ENCODE measurements around the gene SCP2.
A peak's percentile ranks its signal among the peaks of the same experiment; 100 is the strongest.

Gene SCP2

DNA sequence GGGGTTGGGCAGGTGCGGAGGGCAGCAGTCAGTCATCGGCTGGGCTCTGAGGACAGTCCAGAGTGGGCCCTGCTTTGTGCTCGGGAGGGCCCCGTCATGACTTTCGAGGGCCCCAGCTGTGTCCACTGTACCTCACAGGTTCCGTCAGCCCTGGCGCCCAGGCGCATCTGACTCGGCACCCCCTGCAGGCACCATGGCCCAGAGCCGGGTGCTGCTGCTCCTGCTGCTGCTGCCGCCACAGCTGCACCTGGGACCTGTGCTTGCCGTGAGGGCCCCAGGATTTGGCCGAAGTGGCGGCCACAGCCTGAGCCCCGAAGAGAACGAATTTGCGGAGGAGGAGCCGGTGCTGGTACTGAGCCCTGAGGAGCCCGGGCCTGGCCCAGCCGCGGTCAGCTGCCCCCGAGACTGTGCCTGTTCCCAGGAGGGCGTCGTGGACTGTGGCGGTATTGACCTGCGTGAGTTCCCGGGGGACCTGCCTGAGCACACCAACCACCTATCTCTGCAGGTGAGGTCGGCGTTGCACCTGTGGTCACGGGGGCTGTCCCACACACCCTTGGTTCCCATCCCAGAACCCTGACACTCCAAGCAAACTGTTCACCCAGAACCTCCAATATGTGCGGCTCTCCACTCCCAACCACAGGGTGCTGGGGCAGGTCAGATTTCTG is 142.7 kb downstream of the SCP2 start:
- DNase-seq, result no peak

DNA sequence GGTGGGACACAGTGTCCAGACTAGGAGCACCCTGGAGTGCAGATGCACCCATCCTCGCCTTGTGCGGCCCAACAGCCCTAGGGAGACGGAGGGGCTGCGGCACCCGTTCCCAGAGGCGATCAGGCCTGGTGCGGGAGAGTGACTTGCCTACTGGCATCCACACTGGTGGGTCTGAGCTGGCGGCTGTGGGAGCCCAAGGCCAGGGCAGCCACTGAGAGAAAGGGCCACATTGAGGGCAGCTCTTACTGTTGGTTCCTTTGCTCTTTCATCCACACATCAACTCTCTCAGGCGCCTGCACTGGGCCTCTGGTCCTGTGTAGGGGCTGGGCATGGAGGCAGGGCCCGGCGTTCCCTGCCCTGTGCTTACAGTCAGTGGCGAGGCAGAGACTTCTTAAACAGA is 143.5 kb downstream of the SCP2 start:
- DNase-seq, result no peak

DNA sequence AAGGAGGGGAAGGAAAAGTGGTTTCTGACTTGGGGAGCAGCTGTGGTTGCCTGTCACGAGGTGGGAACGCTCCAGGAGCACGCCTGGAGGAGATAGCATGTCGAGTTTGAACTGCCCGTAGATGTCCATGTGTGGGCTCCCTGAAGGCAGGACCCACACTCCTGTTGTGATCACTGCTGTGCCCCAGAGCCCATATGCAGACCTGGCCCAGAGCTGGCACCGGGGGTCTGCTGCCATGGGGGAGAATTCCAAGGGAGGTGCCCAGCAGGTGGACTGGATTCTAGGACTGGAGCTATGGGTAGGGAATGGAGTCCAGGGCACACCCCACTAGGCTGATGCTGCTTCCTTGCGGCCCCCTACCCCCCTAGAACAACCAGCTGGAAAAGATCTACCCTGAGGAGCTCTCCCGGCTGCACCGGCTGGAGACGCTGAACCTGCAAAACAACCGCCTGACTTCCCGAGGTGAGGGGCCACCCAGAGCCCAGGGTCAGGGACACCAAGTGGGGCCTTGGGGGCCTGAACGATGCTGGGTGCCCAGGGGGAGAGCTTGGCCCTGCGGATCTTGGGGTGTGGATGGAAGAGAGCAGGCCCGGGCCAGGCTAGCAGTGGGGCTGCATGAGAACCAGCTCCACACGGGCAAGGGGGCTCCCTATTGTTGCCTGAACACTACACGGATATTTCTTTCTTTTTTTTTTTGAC is 144.2 kb downstream of the SCP2 start:
- DNase-seq, result no peak

DNA sequence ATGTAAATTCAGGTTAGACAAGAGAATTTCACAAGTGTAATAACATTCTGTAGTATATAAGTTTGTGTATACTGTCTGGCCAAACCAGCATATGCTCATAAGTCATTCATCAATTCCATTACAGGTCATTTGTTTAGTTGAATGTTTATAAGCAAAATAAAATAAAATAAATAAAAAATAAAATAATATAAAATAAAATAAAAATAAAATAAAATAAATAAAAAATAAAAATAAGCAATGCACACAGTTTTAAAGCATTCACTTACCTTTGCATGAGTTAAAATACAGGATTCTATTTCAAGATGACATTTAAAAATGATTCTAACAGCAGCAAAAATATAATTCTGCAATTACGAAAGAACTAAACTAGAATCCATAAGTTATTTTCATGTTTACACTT is 144.8 kb downstream of the SCP2 start:
- DNase-seq, result no peak

DNA sequence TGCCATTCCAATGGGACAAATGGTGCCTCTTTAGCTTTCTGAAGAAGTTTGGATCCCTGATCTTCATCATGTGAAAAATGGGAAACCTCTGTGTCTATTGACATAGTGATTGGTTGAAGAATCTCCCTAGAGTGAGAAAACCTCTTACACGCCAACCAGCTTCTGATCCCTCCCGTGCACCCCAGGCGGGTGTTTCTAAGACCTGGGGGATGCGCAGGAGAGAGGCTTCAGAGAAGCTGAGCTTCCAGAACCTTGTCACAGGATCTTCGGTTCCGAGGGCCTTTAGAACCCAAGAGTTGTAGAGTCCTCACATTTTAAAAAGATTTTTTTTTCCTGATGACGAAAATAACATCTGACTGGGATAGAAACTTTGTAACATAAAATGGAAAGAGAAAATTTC is 146.2 kb downstream of the SCP2 start:
- DNase-seq, result no peak

DNA sequence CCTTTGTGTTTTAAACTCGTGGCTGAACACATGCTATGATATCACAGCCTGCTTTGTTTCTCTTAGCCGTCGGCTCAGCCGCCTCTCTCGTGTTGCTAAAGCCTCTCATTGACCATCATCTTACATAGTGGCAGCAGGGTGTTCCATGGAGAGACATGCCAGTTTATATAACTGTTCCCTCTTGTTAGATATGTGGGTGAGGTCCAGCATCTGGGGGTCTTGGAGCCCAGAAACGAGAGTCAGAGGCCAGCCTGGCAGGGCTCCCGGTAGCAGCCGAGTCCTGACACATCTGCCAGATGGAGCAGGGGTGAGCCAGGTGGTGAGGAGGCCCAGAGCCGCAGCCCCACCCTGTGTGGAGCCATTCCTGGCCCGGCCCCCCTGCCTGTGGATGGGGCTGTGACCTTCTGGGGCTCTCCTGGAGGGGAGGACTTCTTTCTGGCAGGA is 146.8 kb downstream of the SCP2 start:
- DNase-seq, result no peak

DNA sequence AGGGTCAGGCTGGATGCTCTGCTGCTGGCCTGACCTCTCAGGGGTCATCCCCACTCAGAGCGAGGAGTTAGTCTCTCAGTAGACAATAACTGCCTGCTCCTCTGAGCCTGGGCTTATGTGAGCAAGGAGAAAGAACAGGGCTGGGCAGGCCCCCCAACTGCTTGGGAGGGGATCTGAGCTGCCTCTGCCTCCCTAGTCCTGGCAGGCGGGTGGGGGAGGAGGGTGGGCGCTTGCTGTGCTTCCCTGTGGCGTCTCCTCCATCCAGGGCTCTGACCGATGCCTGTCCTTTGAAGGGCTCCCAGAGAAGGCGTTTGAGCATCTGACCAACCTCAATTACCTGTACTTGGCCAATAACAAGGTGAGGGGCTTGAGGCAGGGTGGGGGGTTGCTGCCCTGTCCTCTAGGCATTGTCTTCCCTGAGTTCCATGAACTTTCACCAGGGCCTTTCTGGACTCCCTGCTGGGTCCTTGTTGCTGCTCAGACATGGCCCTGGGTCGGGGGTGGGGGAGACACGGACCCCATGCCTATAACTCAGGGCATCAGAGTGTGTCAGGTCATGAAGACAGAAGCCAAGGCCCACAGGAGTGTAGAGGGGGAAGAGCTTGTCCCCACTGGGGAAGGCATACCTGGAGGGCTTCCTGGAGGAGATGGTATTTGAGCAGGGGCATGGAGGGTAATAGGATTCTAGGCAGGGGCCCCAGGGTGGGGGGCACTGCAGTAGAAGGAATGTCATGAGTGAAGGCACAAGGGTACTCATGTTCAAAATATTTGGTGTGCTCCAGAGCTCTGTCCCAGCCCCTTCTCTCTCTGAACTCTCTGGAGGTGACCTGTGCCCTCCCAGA is 147.5 kb downstream of the SCP2 start:
- DNase-seq, result no peak

DNA sequence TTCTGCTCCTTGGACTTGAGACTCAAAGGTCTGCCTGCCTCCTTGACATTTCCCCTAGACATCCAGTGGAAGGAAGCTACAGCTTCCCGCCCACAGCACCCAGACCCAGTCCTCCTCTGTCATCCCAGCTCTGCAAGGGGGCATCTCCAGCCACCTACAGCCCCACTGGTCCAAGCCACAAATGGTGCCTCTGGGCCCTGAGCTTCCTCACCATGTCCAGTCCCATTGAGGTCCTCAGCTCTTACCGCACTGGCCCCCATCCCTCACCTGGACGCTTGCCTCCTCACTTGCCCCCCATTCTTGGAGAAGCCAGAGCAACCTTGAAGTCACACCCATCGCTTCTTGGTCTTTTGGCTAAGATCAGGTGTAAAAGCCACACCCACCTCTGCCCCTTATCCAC is 148.1 kb downstream of the SCP2 start:
- DNase-seq, result no peak

DNA sequence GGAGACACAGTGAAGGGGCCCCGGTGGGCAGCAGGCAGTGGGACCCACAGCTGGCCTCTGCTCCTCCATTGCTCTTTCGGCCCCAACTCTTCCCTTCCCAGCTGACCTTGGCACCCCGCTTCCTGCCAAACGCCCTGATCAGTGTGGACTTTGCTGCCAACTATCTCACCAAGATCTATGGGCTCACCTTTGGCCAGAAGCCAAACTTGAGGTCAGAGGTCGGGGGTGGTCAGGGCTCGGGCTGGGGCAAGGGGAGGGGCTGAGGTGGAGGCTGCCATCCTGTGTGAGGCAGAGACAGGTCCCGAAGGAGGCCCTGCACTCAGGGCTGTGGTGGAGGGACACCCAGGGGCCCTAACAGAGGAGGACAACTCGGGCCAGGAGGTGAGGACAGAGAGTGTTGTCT is 148.7 kb downstream of the SCP2 start:
- DNase-seq, result no peak

DNA sequence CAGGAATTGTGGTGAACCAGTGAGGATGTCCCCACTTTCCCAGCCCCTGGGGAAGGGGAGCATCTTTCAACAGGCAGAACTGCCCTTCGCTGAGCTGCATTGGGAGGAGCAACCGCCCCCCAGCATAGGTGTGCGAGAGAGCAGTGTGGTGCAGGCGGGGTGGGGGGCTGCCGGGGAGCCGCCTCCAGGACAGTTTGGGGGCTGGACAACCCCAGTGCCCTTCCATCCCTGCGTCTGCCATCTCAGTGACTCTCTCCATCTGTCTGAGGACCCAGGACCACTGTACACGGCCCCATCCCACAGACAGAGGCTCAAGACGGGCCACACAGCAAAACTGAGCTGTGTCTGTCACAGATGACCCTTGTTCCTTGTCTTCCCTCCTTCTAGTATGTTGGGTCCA is 149.1 kb downstream of the SCP2 start:
- DNase-seq, result no peak

DNA sequence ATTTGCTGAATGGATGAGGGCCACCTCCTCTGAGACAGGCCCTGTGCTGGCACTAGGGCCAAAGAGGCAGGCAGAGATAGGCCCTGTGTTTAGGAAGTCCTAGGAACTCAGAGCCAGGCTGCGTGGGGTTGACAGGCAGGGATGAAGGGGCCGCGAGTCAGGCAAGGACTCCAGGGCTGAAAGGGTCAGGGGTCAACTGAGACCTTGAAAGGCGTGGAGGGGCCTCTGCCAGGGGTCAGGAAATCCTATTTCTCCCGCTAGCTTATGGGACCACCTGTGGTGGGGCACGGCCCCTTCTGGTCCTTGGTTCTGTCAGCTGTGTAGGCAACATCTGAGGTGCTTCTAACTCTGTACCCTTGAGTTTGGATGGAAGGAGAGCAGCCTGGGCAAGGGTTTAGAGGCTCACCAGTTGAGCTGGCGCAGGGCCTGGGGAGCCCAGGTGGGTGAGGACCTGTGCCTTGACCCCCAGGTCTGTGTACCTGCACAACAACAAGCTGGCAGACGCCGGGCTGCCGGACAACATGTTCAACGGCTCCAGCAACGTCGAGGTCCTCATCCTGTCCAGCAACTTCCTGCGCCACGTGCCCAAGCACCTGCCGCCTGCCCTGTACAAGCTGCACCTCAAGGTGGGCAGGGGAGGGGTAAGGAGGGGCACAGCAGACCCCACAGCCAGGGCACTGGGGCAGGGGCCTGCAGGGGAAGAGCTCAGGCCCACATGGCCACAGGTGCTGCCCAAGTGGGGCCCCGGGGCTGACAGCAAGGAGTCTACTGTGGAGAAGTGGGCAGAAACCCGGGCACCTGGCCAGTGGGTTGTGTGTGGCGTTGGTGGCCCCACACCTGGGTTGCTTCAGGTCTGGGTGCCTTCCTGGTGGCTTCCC is 149.9 kb downstream of the SCP2 start:
- DNase-seq, result no peak

DNA sequence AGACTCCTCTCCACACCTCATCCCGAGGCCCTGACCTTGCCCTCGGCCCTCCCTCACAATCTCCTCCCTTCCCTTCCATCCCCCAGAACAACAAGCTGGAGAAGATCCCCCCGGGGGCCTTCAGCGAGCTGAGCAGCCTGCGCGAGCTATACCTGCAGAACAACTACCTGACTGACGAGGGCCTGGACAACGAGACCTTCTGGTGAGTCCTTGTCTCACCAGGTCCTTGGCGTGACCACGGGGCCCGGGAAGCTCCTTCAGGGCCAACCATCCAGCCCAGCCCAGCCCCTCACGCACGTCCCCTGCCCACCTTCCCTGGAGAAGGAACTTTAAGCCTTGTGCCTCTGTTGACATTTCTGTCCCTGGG is 150.5 kb downstream of the SCP2 start:
- no peak for DNase-seq

DNA sequence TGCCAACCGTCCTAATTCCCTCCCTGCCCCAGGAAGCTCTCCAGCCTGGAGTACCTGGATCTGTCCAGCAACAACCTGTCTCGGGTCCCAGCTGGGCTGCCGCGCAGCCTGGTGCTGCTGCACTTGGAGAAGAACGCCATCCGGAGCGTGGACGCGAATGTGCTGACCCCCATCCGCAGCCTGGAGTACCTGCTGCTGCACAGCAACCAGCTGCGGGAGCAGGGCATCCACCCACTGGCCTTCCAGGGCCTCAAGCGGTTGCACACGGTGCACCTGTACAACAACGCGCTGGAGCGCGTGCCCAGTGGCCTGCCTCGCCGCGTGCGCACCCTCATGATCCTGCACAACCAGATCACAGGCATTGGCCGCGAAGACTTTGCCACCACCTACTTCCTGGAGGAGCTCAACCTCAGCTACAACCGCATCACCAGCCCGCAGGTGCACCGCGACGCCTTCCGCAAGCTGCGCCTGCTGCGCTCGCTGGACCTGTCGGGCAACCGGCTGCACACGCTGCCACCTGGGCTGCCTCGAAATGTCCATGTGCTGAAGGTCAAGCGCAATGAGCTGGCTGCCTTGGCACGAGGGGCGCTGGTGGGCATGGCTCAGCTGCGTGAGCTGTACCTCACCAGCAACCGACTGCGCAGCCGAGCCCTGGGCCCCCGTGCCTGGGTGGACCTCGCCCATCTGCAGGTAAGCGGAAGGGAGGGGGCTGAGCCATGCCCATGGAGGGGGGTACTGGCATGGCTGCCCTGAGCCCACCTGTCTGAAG is 151.4 kb downstream of the SCP2 start:
- DNase-seq, result no peak

DNA sequence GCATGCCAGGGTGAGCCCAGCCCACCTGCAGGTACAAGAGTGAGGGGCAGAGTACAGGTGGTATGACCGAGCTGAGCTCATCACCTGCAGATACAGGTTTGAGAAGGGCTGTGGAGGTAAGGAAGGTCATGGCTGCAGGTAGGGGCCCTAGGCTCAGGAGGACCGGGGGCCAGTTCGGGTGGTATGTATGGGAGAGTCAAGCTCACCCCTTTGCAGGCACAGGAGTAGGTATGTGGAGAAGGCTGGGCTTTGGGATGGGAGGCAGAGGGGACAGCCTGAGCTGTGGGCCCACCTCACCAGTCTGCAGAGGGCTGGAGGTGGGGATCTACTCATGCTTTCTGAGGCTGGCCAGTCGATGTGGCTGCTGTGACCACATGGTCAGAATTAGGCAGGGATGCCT is 152.2 kb downstream of the SCP2 start:
- DNase-seq, result no peak

DNA sequence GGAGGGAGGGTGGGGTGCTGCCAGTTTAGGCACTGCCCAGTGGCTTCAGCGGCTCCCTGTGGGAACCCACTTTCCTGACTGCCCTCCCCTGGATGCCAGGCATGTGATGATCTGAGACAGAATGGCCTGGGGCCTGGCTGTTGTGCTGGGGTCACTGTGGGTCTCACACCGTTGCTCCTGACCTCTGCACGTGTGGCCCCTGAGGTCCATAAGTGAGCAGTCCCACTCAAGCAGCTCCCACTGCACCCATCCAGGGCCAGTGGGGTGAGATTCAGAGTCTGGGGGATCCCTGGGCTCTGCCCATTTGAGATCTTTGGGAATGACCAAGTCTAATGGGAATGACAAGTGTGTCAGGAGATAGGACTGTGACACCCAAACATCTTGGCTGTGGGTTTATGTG is 153.0 kb downstream of the SCP2 start:
- no peak for DNase-seq

DNA sequence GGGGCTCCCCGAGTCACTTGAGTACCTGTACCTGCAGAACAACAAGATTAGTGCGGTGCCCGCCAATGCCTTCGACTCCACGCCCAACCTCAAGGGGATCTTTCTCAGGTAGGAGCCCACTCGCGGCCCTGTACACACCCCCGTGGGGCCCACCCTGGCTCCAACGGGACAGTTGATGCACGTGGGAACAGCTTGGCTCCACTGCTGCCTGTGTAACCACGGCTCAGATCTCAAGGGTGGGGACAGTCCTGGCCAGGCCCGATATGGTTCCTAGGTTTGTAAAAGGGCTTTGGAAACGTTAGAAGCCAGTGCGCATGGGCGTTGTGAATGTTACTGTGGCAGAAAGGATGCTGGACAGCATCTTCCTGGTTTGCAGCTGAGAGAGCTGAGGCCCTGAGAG is 153.7 kb downstream of the SCP2 start:
- no peak for DNase-seq

DNA sequence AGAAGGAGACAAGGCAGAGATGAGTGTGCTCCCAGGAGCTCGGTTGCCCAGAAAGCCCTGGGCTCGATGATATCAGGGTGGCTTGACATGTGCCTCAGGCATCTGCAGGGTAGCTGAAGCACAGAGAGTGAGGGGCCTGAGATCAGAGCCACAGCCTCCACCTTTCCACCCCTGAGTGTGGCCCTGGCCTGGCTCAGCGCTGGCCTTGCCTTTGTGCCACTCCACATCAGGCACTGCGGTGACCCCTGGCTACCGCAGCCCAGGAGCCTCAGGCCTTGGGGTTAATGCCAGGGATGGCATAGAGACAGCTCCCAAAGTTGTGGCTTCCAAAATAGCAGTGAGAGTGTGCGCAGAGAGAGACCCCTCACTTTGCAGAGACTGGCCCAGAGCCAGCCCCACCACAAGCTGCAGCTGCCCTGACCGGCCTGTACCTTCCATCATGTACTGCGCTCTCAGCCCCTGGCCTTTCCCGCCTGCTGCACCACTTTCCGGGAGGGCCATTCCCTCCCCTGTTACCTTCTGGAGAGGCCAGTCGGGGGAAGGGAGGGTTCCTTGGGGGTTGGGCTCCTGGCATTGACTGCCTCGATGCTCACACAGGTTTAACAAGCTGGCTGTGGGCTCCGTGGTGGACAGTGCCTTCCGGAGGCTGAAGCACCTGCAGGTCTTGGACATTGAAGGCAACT is 154.4 kb downstream of the SCP2 start:
- DNase-seq, result no peak

DNA sequence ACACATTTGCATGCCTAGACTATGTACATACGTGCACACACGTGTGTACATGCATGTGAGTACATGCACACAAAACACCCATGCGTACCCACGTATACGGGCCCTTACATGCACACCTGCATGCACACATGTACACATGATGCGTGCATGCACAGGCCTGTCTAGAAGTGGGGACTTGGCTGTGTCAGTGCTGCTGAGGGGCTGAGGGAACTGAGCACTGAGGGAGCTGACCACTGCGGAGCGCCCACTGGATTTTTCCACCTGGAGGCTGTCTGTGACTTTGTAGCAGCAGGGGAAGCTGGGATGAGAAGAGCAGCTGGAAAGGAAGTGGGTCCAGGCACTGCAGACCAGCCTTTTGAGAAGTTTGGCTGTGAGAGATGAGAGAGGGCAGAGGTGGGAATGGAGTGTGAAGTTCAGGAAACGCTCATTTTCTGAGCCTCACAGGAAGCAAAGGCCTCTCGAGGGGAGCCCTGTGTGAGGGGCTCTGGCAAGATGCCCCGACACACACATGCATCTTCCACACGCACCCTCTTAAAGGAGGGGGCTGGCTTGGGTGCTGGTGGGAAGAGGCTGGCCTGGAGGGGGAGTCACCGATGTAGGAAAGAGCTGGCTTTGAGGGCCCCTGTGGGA is 155.9 kb downstream of the SCP2 start:
- DNase-seq, result no peak

DNA sequence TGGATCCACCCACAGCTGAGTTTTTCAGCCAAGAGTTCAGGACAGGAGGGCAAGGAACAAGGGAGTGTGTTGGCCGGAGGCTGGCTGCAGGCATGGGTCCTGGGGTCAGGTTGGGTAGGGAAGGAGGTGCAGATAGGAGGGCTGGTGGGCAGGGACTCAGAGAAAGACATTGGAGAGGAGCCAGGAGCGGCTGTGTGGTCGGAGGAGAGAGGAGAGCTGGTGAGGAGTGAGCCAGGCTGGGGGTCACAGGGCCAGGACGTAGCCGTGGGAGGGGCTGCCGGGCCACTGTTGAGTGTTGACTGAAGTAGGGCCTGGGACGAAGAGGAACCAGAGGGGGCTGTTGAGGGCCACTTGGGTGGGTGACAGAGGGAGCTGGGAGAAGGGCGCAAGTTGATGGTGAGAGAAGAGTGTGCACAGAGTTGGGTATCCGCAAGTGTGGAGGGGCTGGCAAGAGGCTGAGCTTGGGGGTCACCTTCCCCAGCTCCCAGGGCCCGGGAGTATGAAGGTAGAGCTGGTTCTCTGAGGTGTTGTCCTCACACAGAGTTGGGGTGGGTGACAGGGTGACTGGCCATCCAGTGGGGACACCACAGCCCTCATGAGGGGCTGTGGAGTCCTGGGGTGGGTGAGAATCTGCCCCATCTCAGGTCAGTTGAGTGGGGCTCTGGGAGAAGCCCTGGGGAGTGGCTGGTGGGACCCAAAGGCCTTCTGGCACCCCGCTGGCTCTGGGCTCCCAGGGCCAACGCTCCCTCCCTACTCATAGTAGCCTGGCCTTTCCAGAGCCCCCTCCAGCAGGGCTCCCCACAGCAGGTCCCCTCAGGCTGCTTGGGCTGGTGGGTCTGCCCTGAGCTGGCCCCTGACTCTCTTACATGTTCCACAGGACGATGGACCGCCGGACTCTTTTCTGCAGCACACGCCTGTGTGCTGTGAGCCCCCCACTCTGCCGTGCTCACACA is 156.8 kb downstream of the SCP2 start:
- DNase-seq, result no peak

DNA sequence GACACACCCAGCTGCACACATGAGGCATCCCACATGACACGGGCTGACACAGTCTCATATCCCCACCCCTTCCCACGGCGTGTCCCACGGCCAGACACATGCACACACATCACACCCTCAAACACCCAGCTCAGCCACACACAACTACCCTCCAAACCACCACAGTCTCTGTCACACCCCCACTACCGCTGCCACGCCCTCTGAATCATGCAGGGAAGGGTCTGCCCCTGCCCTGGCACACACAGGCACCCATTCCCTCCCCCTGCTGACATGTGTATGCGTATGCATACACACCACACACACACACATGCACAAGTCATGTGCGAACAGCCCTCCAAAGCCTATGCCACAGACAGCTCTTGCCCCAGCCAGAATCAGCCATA is 157.5 kb downstream of the SCP2 start:
- peak; percentile 16 for DNase-seq
